ENCODE data around the gene SLC25A21. TPM values are rescaled to one million over a fixed set of nuclear protein-coding genes. Genes with fewer than 3 reads are reported as not detected.

The SLC25A21 gene
- polyA plus RNA-seq, 2 donors = 0.53 to 0.74 TPM

GRCh38 chr14:37060496-37061260, 111.7 kb downstream of the SLC25A21 start:
- WGBS, 2 donors = 58 to 63% methylated on average over 3 of the region's 3 CpGs

DNA sequence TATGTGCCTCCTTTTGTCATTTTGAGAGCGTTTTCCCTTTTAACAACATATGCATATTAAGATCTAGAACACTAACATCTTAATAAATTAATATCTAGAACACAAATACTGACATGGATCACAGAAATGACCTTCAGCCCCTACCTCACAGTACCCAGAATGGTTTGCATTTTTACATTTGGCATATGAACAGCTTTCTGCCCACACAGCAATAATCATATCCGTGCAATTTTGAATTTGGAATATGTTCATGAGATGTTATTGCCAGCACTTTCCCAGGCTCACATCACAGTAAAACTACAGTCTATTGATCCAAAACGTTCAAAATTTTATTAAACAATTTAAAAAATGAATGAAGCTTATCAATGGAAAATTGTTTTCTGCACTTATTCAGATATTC, 114.6 kb downstream of the SLC25A21 start:
- 67 to 72% methylated on average over 3 of the region's 3 CpGs for WGBS, 2 donors
- no peak overlapping the region for H3K4me3 ChIP-seq (ENCODE audit: low read depth in 1 of 2, low read length in 2 of 2)
- H3K27me3 ChIP-seq (ENCODE audit: control insufficient read depth in 1 of 2, insufficient read depth in 2 of 2, low read length in 2 of 2) = no peaks in the 10 kb centered on the region
- no peaks in the 10 kb centered on the region for H3K36me3 ChIP-seq (ENCODE audit: control insufficient read depth in 2 of 2, insufficient read depth in 2 of 2, low read length in 1 of 2)
- H3K27ac ChIP-seq (ENCODE audit: low read depth in 2 of 2, low read length in 1 of 2) = no peak overlapping the region
- H3K4me1 ChIP-seq (ENCODE audit: control insufficient read depth in 2 of 2, insufficient read depth in 2 of 2, low read length in 1 of 2) = peaks cover 0 to 2% of the 10 kb centered on the region in 2 donors
- no peaks in the 10 kb centered on the region for H3K9me3 ChIP-seq (ENCODE audit: control insufficient read depth in 2 of 2, insufficient read depth in 1 of 2, low read depth in 1 of 2, low read length in 1 of 2)

More at GRCh38 chr14:37060496-37061260, 111.7 kb downstream of the SLC25A21 start:
- H3K4me3 ChIP-seq (ENCODE audit: low read depth in 1 of 2, low read length in 2 of 2) = no peak overlapping the region
- H3K4me1 ChIP-seq (ENCODE audit: control insufficient read depth in 2 of 2, insufficient read depth in 2 of 2, low read length in 1 of 2) = peaks cover 0 to 2% of the 10 kb centered on the region in 2 donors
- no peak overlapping the region for H3K27ac ChIP-seq (ENCODE audit: low read depth in 2 of 2, low read length in 1 of 2)
- H3K27me3 ChIP-seq (ENCODE audit: control insufficient read depth in 1 of 2, insufficient read depth in 2 of 2, low read length in 2 of 2) = no peaks in the 10 kb centered on the region
- H3K36me3 ChIP-seq (ENCODE audit: control insufficient read depth in 2 of 2, insufficient read depth in 2 of 2, low read length in 1 of 2) = no peaks in the 10 kb centered on the region
- no peaks in the 10 kb centered on the region for H3K9me3 ChIP-seq (ENCODE audit: control insufficient read depth in 2 of 2, insufficient read depth in 1 of 2, low read depth in 1 of 2, low read length in 1 of 2)

GRCh38 chr14:37056473-37056872, 115.9 kb downstream of the SLC25A21 start:
- Histone ChIP-seq H3K36me3 (ENCODE audit: control insufficient read depth in 2 of 2, insufficient read depth in 2 of 2, low read length in 1 of 2) (no peaks in the 10 kb centered on the region), H3K27me3 (ENCODE audit: control insufficient read depth in 1 of 2, insufficient read depth in 2 of 2, low read length in 2 of 2) (no peaks in the 10 kb centered on the region), H3K4me3 (ENCODE audit: low read depth in 1 of 2, low read length in 2 of 2) (no peak overlapping the region), H3K27ac (ENCODE audit: low read depth in 2 of 2, low read length in 1 of 2) (no peak overlapping the region), H3K9me3 (ENCODE audit: control insufficient read depth in 2 of 2, insufficient read depth in 1 of 2, low read depth in 1 of 2, low read length in 1 of 2) (no peaks in the 10 kb centered on the region), H3K4me1 (ENCODE audit: control insufficient read depth in 2 of 2, insufficient read depth in 2 of 2, low read length in 1 of 2) (no peaks in the 10 kb centered on the region)
- 43 to 65% methylated on average over 2 to 3 of the region's 3 CpGs for WGBS, 2 donors

- no peaks in the 10 kb centered on the region for H3K27me3 ChIP-seq (ENCODE audit: control insufficient read depth in 1 of 2, insufficient read depth in 2 of 2, low read length in 2 of 2)
- H3K27ac ChIP-seq (ENCODE audit: low read depth in 2 of 2, low read length in 1 of 2) = no peak overlapping the region
- H3K4me1 ChIP-seq (ENCODE audit: control insufficient read depth in 2 of 2, insufficient read depth in 2 of 2, low read length in 1 of 2) = no peaks in the 10 kb centered on the region
- H3K36me3 ChIP-seq (ENCODE audit: control insufficient read depth in 2 of 2, insufficient read depth in 2 of 2, low read length in 1 of 2) = no peaks in the 10 kb centered on the region
- H3K9me3 ChIP-seq (ENCODE audit: control insufficient read depth in 2 of 2, insufficient read depth in 1 of 2, low read depth in 1 of 2, low read length in 1 of 2) = no peaks in the 10 kb centered on the region
- WGBS, 2 donors = 97% methylated on average over 2 of the region's 2 CpGs
- H3K4me3 ChIP-seq (ENCODE audit: low read depth in 1 of 2, low read length in 2 of 2) = no peak overlapping the region
Measured at GRCh38 chr14:37054869-37055268, 117.5 kb downstream of the SLC25A21 start.

GRCh38 chr14:37054144-37054543, 118.3 kb downstream of the SLC25A21 start:
- Histone ChIP-seq H3K36me3 (ENCODE audit: control insufficient read depth in 2 of 2, insufficient read depth in 2 of 2, low read length in 1 of 2) (no peaks in the 10 kb centered on the region), H3K4me3 (ENCODE audit: low read depth in 1 of 2, low read length in 2 of 2) (no peak overlapping the region), H3K4me1 (ENCODE audit: control insufficient read depth in 2 of 2, insufficient read depth in 2 of 2, low read length in 1 of 2) (no peaks in the 10 kb centered on the region), H3K27ac (ENCODE audit: low read depth in 2 of 2, low read length in 1 of 2) (no peak overlapping the region), H3K9me3 (ENCODE audit: control insufficient read depth in 2 of 2, insufficient read depth in 1 of 2, low read depth in 1 of 2, low read length in 1 of 2) (no peaks in the 10 kb centered on the region), H3K27me3 (ENCODE audit: control insufficient read depth in 1 of 2, insufficient read depth in 2 of 2, low read length in 2 of 2) (no peaks in the 10 kb centered on the region)

- H3K9me3 ChIP-seq (ENCODE audit: control insufficient read depth in 2 of 2, insufficient read depth in 1 of 2, low read depth in 1 of 2, low read length in 1 of 2) = no peaks in the 10 kb centered on the region
- H3K36me3 ChIP-seq (ENCODE audit: control insufficient read depth in 2 of 2, insufficient read depth in 2 of 2, low read length in 1 of 2) = no peaks in the 10 kb centered on the region
- H3K27me3 ChIP-seq (ENCODE audit: control insufficient read depth in 1 of 2, insufficient read depth in 2 of 2, low read length in 2 of 2) = no peaks in the 10 kb centered on the region
- no peaks in the 10 kb centered on the region for H3K4me1 ChIP-seq (ENCODE audit: control insufficient read depth in 2 of 2, insufficient read depth in 2 of 2, low read length in 1 of 2)
- no peak overlapping the region for H3K27ac ChIP-seq (ENCODE audit: low read depth in 2 of 2, low read length in 1 of 2)
- WGBS, 2 donors = 93 to 95% methylated on average over 5 of the region's 5 CpGs
- H3K4me3 ChIP-seq (ENCODE audit: low read depth in 1 of 2, low read length in 2 of 2) = no peak overlapping the region
Measured at GRCh38 chr14:37051680-37052079, 120.7 kb downstream of the SLC25A21 start.

DNA sequence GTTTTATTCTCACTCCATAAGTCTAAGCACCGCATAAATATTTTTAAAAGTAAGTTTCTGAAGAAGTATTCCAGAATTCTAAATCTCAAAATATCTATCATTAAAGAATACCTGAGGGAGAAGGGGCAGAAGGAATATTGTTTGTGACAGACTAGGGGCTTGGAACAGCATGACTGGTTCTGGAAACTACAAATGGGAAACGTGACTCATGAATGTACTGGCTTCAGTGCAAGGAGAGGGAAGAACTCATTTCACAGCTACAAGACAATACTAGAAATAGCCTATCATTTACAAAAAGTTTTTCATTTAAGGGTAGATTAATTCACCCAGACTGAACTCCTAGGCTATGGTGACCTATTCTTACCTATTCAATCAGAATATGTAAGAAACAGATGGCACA, 121.3 kb downstream of the SLC25A21 start:
- H3K9me3 ChIP-seq (ENCODE audit: control insufficient read depth in 2 of 2, insufficient read depth in 1 of 2, low read depth in 1 of 2, low read length in 1 of 2) = no peaks in the 10 kb centered on the region
- no peaks in the 10 kb centered on the region for H3K4me1 ChIP-seq (ENCODE audit: control insufficient read depth in 2 of 2, insufficient read depth in 2 of 2, low read length in 1 of 2)
- H3K27me3 ChIP-seq (ENCODE audit: control insufficient read depth in 1 of 2, insufficient read depth in 2 of 2, low read length in 2 of 2) = no peaks in the 10 kb centered on the region
- no peak overlapping the region for H3K27ac ChIP-seq (ENCODE audit: low read depth in 2 of 2, low read length in 1 of 2)
- WGBS, 2 donors = 78 to 80% methylated on average over 2 of the region's 2 CpGs
- no peak overlapping the region for H3K4me3 ChIP-seq (ENCODE audit: low read depth in 1 of 2, low read length in 2 of 2)
- no peaks in the 10 kb centered on the region for H3K36me3 ChIP-seq (ENCODE audit: control insufficient read depth in 2 of 2, insufficient read depth in 2 of 2, low read length in 1 of 2)

DNA sequence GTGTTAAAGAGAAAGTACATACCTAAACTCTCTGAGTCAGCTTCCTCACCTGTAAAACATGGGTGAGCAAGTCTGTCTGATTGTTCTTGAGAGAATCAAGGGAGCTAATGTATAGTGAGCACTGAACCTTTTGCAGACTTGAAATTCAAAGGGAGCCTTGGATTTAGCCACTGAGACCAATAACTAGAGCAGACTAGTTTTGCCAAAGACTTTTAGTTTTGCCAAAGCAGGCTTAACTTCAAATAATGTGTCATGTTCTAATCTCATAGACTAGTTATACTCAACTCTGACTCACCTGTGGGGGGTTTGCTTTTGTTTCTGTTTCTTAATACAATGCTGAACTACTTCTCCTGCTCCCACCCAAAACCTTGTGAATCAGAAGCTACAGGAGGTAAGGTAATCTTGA, 123.7 kb downstream of the SLC25A21 start:
- H3K9me3 ChIP-seq (ENCODE audit: control insufficient read depth in 2 of 2, insufficient read depth in 1 of 2, low read depth in 1 of 2, low read length in 1 of 2) = no peaks in the 10 kb centered on the region
- H3K27me3 ChIP-seq (ENCODE audit: control insufficient read depth in 1 of 2, insufficient read depth in 2 of 2, low read length in 2 of 2) = no peaks in the 10 kb centered on the region
- H3K4me1 ChIP-seq (ENCODE audit: control insufficient read depth in 2 of 2, insufficient read depth in 2 of 2, low read length in 1 of 2) = no peaks in the 10 kb centered on the region
- H3K36me3 ChIP-seq (ENCODE audit: control insufficient read depth in 2 of 2, insufficient read depth in 2 of 2, low read length in 1 of 2) = no peaks in the 10 kb centered on the region
- no peak overlapping the region for H3K4me3 ChIP-seq (ENCODE audit: low read depth in 1 of 2, low read length in 2 of 2)
- H3K27ac ChIP-seq (ENCODE audit: low read depth in 2 of 2, low read length in 1 of 2) = peak overlapping the region in 1 of 2 donors; percentile 5

DNA sequence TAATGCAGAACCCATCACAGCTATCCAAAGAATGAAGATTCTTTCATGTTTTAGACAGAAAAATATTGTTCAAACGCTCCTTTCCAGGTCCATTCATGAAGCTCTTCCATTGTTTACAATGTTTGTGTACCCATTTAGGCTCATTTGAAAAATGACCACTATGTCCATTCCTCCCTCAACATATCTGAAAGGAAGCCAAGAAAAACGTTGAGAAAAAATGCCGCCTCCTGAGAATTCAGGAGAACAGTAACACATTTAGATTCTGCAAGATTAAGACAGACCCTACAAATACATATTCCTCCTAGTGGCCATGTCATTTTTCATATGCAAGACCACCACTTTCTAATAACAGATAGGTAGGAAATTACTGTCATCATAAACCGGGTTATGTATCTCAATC, 124.4 kb downstream of the SLC25A21 start:
- 50 to 54% methylated on average over 4 of the region's 4 CpGs for WGBS, 2 donors
- Histone ChIP-seq H3K27ac (ENCODE audit: low read depth in 2 of 2, low read length in 1 of 2) (peak overlapping the region in 1 of 2 donors; percentile 59), H3K4me3 (ENCODE audit: low read depth in 1 of 2, low read length in 2 of 2) (no peak overlapping the region), H3K4me1 (ENCODE audit: control insufficient read depth in 2 of 2, insufficient read depth in 2 of 2, low read length in 1 of 2) (no peaks in the 10 kb centered on the region), H3K27me3 (ENCODE audit: control insufficient read depth in 1 of 2, insufficient read depth in 2 of 2, low read length in 2 of 2) (no peaks in the 10 kb centered on the region), H3K9me3 (ENCODE audit: control insufficient read depth in 2 of 2, insufficient read depth in 1 of 2, low read depth in 1 of 2, low read length in 1 of 2) (no peaks in the 10 kb centered on the region), H3K36me3 (ENCODE audit: control insufficient read depth in 2 of 2, insufficient read depth in 2 of 2, low read length in 1 of 2) (no peaks in the 10 kb centered on the region)

DNA sequence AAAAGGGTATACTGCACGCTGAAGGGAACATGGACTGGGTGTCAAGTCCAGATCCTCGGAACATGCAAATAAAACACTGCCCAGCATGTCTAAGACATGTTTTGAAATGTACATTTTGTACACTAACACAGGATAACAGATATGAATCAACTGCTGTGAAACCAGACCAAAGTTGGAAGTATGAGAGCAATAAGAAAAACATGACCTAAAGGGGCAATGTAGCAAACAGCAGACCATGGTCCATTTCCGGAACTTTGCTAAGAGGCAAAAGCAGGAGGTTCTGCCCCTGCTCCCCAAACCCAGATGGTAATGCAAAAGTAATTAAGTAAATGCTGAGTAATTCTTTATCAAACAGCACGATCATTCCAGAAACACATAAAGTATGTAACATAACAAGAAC, 125.2 kb downstream of the SLC25A21 start:
- Histone ChIP-seq H3K4me1 (ENCODE audit: control insufficient read depth in 2 of 2, insufficient read depth in 2 of 2, low read length in 1 of 2) (no peaks in the 10 kb centered on the region), H3K4me3 (ENCODE audit: low read depth in 1 of 2, low read length in 2 of 2) (no peak overlapping the region), H3K9me3 (ENCODE audit: control insufficient read depth in 2 of 2, insufficient read depth in 1 of 2, low read depth in 1 of 2, low read length in 1 of 2) (no peaks in the 10 kb centered on the region), H3K27me3 (ENCODE audit: control insufficient read depth in 1 of 2, insufficient read depth in 2 of 2, low read length in 2 of 2) (no peaks in the 10 kb centered on the region), H3K27ac (ENCODE audit: low read depth in 2 of 2, low read length in 1 of 2) (no peak overlapping the region), H3K36me3 (ENCODE audit: control insufficient read depth in 2 of 2, insufficient read depth in 2 of 2, low read length in 1 of 2) (no peaks in the 10 kb centered on the region)
- WGBS, 2 donors = 79 to 85% methylated on average over 4 of the region's 4 CpGs

Measured in esophagus (tissue), 2 donors.